Astrocyte (in vitro differentiated cells and primary cell): ENCODE measurements around the gene CYP26C1. TPM values are rescaled to one million over a fixed set of nuclear protein-coding genes. Genes with fewer than 3 reads are reported as not detected.
A peak's percentile ranks its signal among the peaks of the same experiment; 100 is the strongest.

Experiments
- DNase-seq: peaks from one replicate; pipeline ENCODE4 v3.0.0-alpha.2; 2010; ENCODE audit warnings: low read depth
- FAIRE-seq: peaks from 2 replicates; lab custom pipeline; 2011; peaks lifted over from hg19 to GRCh38; lab: Jason Lieb, UNC
- H2AFZ ChIP-seq: 2 replicates; pipeline ENCODE4 v1.6.0; 2012; ENCODE audit warnings: low read depth, low read length, inconsistent platforms
- H3K27ac ChIP-seq: 2 replicates; pipeline ENCODE4 v1.5.1; 2011; ENCODE audit warnings: low read depth, low read length, inconsistent platforms
- H3K27me3 ChIP-seq: 2 replicates; pipeline ENCODE4 v1.6.0; 2011; ENCODE audit warnings: low read length, inconsistent platforms; ENCODE audit not compliant: insufficient read depth
- H3K36me3 ChIP-seq: 2 replicates; pipeline ENCODE4 v1.5.1; 2011; ENCODE audit warnings: low read length, inconsistent platforms; ENCODE audit not compliant: insufficient read depth
- H3K4me1 ChIP-seq: 2 replicates; pipeline ENCODE4 v1.5.1; 2011; ENCODE audit warnings: low read length, inconsistent platforms; ENCODE audit not compliant: insufficient read depth
- H3K4me2 ChIP-seq: 2 replicates; pipeline ENCODE4 v1.6.0; 2012; ENCODE audit warnings: low read length, inconsistent platforms
- H3K4me3 ChIP-seq: 2 replicates; pipeline ENCODE4 v1.5.1; 2011; ENCODE audit warnings: low read depth, mild to moderate bottlenecking, low read length, inconsistent platforms; ENCODE audit not compliant: insufficient read depth
- H3K79me2 ChIP-seq: 2 replicates; pipeline ENCODE4 v1.6.0; 2012; ENCODE audit warnings: mild to moderate bottlenecking, low read length, inconsistent platforms; ENCODE audit not compliant: insufficient read depth
- H3K9ac ChIP-seq: 2 replicates; pipeline ENCODE4 v1.6.0; 2012; ENCODE audit warnings: mild to moderate bottlenecking, low read length, inconsistent platforms
- H3K9me3 ChIP-seq: 2 replicates; pipeline ENCODE4 v1.5.1; 2012; ENCODE audit warnings: low read depth, mild to moderate bottlenecking, low read length, inconsistent platforms; ENCODE audit not compliant: insufficient read depth
- H4K20me1 ChIP-seq: 2 replicates; pipeline ENCODE4 v1.6.0; 2012; ENCODE audit warnings: low read length, inconsistent platforms; ENCODE audit not compliant: insufficient read depth
- H3K27ac Mint-ChIP-seq: one replicate; pipeline ENCODE4 v1.8.0; 2021; ENCODE audit warnings: mild to moderate bottlenecking, mixed read lengths; ENCODE audit not compliant: unreplicated experiment
- H3K27me3 Mint-ChIP-seq: one replicate; pipeline ENCODE4 v1.8.0; 2021; ENCODE audit warnings: low read depth, mixed read lengths; ENCODE audit not compliant: unreplicated experiment
- H3K36me3 Mint-ChIP-seq: one replicate; pipeline ENCODE4 v1.8.0; 2021; ENCODE audit warnings: low read depth, mixed read lengths; ENCODE audit not compliant: unreplicated experiment
- H3K4me1 Mint-ChIP-seq: one replicate; pipeline ENCODE4 v1.8.0; 2021; ENCODE audit warnings: low read depth, mixed read lengths; ENCODE audit not compliant: unreplicated experiment
- H3K4me3 Mint-ChIP-seq: one replicate; pipeline ENCODE4 v1.8.0; 2021; ENCODE audit warnings: mild to moderate bottlenecking, moderate library complexity, mixed read lengths; ENCODE audit not compliant: unreplicated experiment
- H3K9me3 Mint-ChIP-seq: one replicate; pipeline ENCODE4 v1.8.0; 2021; ENCODE audit warnings: mild to moderate bottlenecking, mixed read lengths; ENCODE audit not compliant: unreplicated experiment
- EZH2 ChIP-seq: IDR thresholded peaks from 2 replicates; pipeline ENCODE4 v1.6.1; 2012; ENCODE audit warnings: mild to moderate bottlenecking, low read length, inconsistent platforms; ENCODE audit not compliant: insufficient read depth
- total RNA-seq: library from RNA; stranded (reverse); gene quantifications from 2 replicates; pipeline ENCODE4 v1.2.1, GENCODE V29; 2021
- TF ChIP-seq, protein P1 (sequence below): IDR thresholded peaks from 2 replicates; pipeline ENCODE4 v1.5.1; 2011; ENCODE audit warnings: low read depth, mild to moderate bottlenecking, inconsistent platforms, low read length, moderate library complexity; ENCODE audit not compliant: insufficient read depth

CYP26C1 gene
- total RNA-seq, 1 donor from 2014 or later: not detected

DNA sequence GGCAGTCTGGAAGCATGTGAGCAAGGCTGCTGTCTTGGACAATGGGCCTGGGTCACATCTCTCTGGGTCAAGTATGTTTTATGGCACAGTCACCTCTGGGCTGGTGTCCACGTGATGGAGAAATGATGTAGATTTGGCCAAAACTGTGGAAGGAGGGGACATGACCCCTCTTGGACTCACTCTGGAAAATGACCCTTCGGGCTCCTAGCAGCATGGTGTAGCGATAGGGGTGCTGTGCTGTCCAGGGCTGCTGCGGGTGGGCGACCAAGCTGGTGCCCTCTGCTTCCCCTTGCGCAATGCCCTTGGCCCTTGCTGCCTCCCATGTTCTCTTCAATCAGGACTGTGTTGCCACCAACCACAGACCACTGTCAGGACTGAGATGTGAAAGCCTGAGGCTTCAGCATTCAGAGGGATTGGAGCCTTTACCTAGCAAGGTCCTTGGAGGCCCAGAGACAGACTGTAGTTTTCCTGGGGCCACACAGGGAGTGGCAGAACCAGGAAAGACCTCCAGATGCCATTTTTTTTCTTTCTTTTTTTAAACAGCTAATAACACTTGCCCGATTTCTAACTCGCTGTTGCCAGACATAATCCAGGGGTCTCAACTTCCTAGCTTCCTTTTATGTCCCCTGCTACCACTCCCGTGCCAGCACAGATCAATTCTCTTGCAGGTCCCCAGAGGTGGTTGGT lies 19.2 kb downstream of the CYP26C1 start:
- no peak for FAIRE-seq
- H3K4me2 ChIP-seq: peak overlapping the region; percentile 55
- H4K20me1 ChIP-seq: no peaks in the 10 kb centered on the region
- Mint-ChIP-seq H3K4me3 (no peak overlapping the region), H3K27ac (peak overlapping the region; percentile 75), H3K27me3 (peaks cover 52% of the 10 kb centered on the region), H3K36me3 (peaks cover 4% of the 10 kb centered on the region), H3K4me1 (peaks cover 15% of the 10 kb centered on the region), H3K9me3 (peaks cover 4% of the 10 kb centered on the region)
- no peaks in the 10 kb centered on the region for H3K9me3 ChIP-seq
- peaks cover 12% of the 10 kb centered on the region for H3K4me1 ChIP-seq
- H3K27ac ChIP-seq: no peak overlapping the region
- H3K36me3 ChIP-seq: no peaks in the 10 kb centered on the region
- no peak overlapping the region for H3K4me3 ChIP-seq
- TF ChIP-seq EZH2: no peak
- TF ChIP-seq, protein P1, sequence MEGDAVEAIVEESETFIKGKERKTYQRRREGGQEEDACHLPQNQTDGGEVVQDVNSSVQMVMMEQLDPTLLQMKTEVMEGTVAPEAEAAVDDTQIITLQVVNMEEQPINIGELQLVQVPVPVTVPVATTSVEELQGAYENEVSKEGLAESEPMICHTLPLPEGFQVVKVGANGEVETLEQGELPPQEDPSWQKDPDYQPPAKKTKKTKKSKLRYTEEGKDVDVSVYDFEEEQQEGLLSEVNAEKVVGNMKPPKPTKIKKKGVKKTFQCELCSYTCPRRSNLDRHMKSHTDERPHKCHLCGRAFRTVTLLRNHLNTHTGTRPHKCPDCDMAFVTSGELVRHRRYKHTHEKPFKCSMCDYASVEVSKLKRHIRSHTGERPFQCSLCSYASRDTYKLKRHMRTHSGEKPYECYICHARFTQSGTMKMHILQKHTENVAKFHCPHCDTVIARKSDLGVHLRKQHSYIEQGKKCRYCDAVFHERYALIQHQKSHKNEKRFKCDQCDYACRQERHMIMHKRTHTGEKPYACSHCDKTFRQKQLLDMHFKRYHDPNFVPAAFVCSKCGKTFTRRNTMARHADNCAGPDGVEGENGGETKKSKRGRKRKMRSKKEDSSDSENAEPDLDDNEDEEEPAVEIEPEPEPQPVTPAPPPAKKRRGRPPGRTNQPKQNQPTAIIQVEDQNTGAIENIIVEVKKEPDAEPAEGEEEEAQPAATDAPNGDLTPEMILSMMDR: no peak
- H3K79me2 ChIP-seq: no peaks in the 10 kb centered on the region
- no peak for DNase-seq
- peaks cover 40% of the 10 kb centered on the region for H3K27me3 ChIP-seq
- H3K9ac ChIP-seq: peak overlapping the region; percentile 48
- peak overlapping the region; percentile 60 for H2AFZ ChIP-seq

DNA sequence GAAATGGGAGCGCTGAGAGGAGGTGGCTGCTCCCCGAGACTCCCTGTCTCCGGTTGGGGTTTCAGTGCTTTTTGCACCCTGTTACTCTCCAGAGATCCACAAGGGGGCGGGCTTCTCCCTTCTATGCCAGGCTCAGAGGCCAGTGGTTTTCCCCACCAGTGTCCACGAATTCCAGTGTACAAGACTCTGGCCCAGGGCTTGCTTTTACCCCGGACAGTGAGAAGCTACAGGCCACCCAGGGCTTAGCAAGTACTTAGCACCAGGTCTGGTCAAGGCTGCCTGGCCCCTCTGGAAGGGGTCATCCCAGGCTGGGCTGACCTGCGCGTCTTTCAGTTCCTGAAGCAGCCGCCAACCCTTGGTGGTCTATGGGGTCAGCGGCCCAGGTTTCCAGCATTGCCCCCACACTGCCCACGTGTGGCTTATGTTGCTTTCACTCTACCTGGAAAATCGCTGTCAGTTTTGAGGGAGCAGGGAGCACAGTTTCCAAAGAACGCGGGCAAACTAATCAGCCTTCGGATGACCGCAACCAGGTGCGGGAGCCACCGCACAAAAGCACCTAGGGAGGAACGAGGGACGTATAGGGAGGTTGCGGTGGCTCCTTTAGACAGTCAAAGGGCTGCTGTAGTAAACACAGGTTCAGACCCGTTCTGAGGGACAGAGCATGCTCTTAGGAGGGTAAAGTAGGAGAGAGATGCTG lies 19.9 kb downstream of the CYP26C1 start:
- Histone ChIP-seq H2AFZ (peak overlapping the region; percentile 60), H4K20me1 (no peaks in the 10 kb centered on the region), H3K9ac (peak overlapping the region; percentile 48), H3K4me1 (peaks cover 10% of the 10 kb centered on the region), H3K27me3 (peaks cover 33% of the 10 kb centered on the region), H3K4me3 (no peak overlapping the region), H3K9me3 (no peaks in the 10 kb centered on the region), H3K4me2 (peak overlapping the region; percentile 55), H3K27ac (no peak overlapping the region), H3K79me2 (no peaks in the 10 kb centered on the region), H3K36me3 (no peaks in the 10 kb centered on the region)
- Mint-ChIP-seq H3K27me3 (peaks cover 46% of the 10 kb centered on the region), H3K27ac (peak overlapping the region; percentile 75), H3K4me1 (peaks cover 14% of the 10 kb centered on the region), H3K4me3 (no peak overlapping the region), H3K36me3 (peaks cover 4% of the 10 kb centered on the region), H3K9me3 (peaks cover 4% of the 10 kb centered on the region)
- TF ChIP-seq EZH2: no peak
- TF ChIP-seq, protein P1: peak; percentile 70
- no peak for FAIRE-seq
- DNase-seq: peak; percentile 36

GRCh38 chr10:93081318-93081717 lies 20.7 kb downstream of the CYP26C1 start:
- Histone ChIP-seq H3K4me1 (peaks cover 7% of the 10 kb centered on the region), H3K79me2 (no peaks in the 10 kb centered on the region), H3K4me2 (peak overlapping the region; percentile 33), H3K27me3 (peaks cover 26% of the 10 kb centered on the region), H3K9ac (no peak overlapping the region), H3K4me3 (no peak overlapping the region), H2AFZ (no peak overlapping the region), H3K36me3 (no peaks in the 10 kb centered on the region), H3K9me3 (no peaks in the 10 kb centered on the region), H4K20me1 (no peaks in the 10 kb centered on the region), H3K27ac (no peak overlapping the region)
- Mint-ChIP-seq H3K4me3 (no peak overlapping the region), H3K9me3 (peaks cover 4% of the 10 kb centered on the region), H3K36me3 (peaks cover 4% of the 10 kb centered on the region), H3K27me3 (peaks cover 44% of the 10 kb centered on the region), H3K4me1 (peaks cover 14% of the 10 kb centered on the region), H3K27ac (peak overlapping the region; percentile 64)
- TF ChIP-seq, protein P1: no peak
- TF ChIP-seq EZH2: no peak
- no peak for DNase-seq
- FAIRE-seq: no peak
